ENCODE measurements around the gene CPSF3.

CPSF3 gene

DNA sequence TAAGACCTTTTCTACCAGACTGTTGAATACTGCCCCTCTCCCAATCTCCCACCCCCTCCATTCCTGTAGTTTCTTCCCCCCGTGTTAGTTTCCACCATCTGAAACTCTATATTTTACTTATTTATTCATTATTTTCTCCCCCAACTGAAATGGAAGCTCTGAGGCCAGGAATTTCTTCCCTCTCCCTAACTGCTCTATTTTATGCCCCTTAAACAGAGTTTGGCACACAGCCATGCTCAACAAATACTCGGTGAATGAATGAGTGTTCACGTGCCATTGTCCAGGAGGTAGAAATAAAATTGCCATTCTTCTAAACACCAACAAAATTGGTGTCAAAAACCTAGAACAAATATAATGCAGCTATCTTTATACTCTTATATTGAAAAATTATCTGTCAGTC lies 5.7 kb upstream of the CPSF3 start:
- no peak overlapping the region for H3K4me3 ChIP-seq (ENCODE audit: control insufficient read depth, low read depth, low read length)
- TF ChIP-seq, protein P1, sequence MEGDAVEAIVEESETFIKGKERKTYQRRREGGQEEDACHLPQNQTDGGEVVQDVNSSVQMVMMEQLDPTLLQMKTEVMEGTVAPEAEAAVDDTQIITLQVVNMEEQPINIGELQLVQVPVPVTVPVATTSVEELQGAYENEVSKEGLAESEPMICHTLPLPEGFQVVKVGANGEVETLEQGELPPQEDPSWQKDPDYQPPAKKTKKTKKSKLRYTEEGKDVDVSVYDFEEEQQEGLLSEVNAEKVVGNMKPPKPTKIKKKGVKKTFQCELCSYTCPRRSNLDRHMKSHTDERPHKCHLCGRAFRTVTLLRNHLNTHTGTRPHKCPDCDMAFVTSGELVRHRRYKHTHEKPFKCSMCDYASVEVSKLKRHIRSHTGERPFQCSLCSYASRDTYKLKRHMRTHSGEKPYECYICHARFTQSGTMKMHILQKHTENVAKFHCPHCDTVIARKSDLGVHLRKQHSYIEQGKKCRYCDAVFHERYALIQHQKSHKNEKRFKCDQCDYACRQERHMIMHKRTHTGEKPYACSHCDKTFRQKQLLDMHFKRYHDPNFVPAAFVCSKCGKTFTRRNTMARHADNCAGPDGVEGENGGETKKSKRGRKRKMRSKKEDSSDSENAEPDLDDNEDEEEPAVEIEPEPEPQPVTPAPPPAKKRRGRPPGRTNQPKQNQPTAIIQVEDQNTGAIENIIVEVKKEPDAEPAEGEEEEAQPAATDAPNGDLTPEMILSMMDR (IDR thresholded peaks at IDR 0.05; ENCODE audit: control insufficient read depth, insufficient read depth, low read depth, low read length, missing control alignments): no peak
- no peak for DNase-seq (ENCODE audit: low read depth)

- no peak for DNase-seq (ENCODE audit: low read depth)
- TF ChIP-seq, protein P1 (IDR thresholded peaks at IDR 0.05; ENCODE audit: control insufficient read depth, insufficient read depth, low read depth, low read length, missing control alignments): no peak
- H3K4me3 ChIP-seq (ENCODE audit: control insufficient read depth, low read depth, low read length): no peak overlapping the region
These were observed 4.7 kb upstream of the CPSF3 start for GRCh38 chr2:9418746-9419145.

DNA sequence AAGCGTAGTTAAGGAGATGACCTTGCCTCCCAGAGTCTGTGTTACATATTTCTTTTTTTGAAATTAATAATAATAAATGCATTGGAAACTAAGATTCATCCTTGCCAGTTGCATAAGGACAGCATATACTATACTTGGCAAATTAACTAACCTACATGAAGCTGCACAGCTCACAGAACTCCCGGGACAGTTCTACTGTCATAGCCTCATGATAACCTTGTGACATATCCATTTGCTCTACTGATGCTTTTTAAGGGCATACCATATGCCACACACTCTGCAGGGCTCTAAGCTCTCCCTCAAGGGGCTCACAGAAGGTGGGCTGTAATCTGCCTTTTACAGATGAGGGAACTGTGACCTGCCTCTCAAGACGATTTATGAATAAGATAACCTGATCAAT lies 3.9 kb upstream of the CPSF3 start:
- DNase-seq (ENCODE audit: low read depth): no peak
- TF ChIP-seq, protein P1 (IDR thresholded peaks at IDR 0.05; ENCODE audit: control insufficient read depth, insufficient read depth, low read depth, low read length, missing control alignments): no peak
- H3K4me3 ChIP-seq (ENCODE audit: control insufficient read depth, low read depth, low read length): no peak overlapping the region

- TF ChIP-seq, protein P1 (IDR thresholded peaks at IDR 0.05; ENCODE audit: control insufficient read depth, insufficient read depth, low read depth, low read length, missing control alignments): no peak
- DNase-seq (ENCODE audit: low read depth): no peak
- H3K4me3 ChIP-seq (ENCODE audit: control insufficient read depth, low read depth, low read length): no peak overlapping the region
These were observed 3.0 kb upstream of the CPSF3 start for GRCh38 chr2:9420495-9420894.

DNA sequence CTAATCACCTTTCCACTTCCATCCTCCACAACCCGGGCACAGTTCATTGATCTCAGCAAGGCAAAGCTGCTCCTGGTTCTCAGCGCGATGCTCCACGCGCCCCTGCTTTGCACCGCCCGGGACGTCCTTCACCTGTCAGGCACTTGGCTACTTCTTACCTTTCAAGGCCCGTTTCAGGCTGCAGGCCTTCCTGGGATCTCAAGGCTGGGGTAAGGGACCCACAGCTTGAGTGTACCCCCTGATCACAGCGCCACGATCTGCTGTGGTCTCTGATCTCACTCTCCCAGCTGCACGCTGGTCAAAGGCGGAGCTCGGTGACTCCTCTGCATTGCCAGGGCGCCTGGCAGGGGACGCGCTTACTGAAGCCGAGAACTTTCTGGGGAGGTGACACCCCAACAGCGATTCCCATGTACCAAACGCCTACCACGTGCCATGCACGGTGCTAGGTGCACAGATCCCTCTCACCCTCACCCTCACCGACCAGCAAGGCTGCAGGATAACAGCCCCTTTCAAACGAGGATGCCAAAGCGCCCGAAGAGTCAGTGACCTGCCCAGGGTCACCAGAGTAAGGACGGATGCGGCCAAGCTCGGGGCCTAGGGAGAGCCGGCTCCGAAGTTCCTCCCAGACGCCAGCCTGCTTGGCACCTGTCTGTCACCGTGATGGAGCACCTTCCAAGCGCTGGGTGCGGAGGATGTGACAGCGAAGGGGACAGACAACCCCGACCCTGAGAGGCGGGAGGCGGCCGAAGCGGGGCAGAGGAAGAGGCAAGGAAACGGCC lies 944 bp upstream of the CPSF3 start:
- TF ChIP-seq, protein P1 (IDR thresholded peaks at IDR 0.05; ENCODE audit: control insufficient read depth, insufficient read depth, low read depth, low read length, missing control alignments): no peak
- no peak for DNase-seq (ENCODE audit: low read depth)
- H3K4me3 ChIP-seq (ENCODE audit: control insufficient read depth, low read depth, low read length): peak overlapping the region; percentile 52

GRCh38 chr2:9423922-9424272 lies 443 bp downstream of the CPSF3 start:
- peak overlapping the region; percentile 52 for H3K4me3 ChIP-seq (ENCODE audit: control insufficient read depth, low read depth, low read length)
- no peak for DNase-seq (ENCODE audit: low read depth)
- TF ChIP-seq, protein P1 (IDR thresholded peaks at IDR 0.05; ENCODE audit: control insufficient read depth, insufficient read depth, low read depth, low read length, missing control alignments): no peak
